WTC11 (cell line): Measurements from ENCODE around the gene RPL7L1.

Experiments
- NR2C2 ChIP-seq: sonication (generic); formaldehyde crosslinking; IDR thresholded peaks from 2 replicates; pipeline ENCODE4 v1.8.0; 2022; ENCODE audit warnings: mild to moderate bottlenecking, missing genetic modification reagents
- TF ChIP-seq, protein P1 (sequence below): fragments of 200-600 bp; IDR thresholded peaks from 2 replicates; pipeline ENCODE4 v1.8.0; 2022; ENCODE audit warnings: antibody characterized with exemption
- TF ChIP-seq, protein P2 (sequence below): sonication (generic); formaldehyde crosslinking; IDR thresholded peaks from 2 replicates; pipeline ENCODE4 v1.8.0; 2022; ENCODE audit warnings: mild to moderate bottlenecking, missing genetic modification reagents

DNA sequence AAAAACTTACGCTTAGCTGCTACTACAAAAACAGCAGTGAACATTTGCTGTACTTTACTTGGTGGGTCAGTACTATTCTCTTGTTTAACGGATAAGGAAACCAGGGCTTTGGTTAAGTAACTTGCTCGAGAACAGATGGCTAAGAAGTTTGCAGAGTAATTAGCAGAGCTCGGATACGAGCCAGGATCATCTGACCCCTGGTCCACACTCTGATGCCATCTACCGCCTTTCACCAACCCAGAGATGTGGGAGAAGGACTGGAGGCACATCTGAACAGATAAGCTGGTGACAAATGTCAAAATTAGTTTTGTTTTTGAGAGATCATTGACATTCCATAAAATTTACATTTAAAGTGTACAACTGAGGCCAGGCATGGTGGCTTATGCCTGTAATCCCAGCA, 18.9 kb upstream of the RPL7L1 start:
- TF ChIP-seq, protein P1, sequence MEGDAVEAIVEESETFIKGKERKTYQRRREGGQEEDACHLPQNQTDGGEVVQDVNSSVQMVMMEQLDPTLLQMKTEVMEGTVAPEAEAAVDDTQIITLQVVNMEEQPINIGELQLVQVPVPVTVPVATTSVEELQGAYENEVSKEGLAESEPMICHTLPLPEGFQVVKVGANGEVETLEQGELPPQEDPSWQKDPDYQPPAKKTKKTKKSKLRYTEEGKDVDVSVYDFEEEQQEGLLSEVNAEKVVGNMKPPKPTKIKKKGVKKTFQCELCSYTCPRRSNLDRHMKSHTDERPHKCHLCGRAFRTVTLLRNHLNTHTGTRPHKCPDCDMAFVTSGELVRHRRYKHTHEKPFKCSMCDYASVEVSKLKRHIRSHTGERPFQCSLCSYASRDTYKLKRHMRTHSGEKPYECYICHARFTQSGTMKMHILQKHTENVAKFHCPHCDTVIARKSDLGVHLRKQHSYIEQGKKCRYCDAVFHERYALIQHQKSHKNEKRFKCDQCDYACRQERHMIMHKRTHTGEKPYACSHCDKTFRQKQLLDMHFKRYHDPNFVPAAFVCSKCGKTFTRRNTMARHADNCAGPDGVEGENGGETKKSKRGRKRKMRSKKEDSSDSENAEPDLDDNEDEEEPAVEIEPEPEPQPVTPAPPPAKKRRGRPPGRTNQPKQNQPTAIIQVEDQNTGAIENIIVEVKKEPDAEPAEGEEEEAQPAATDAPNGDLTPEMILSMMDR: no peak
- TF ChIP-seq NR2C2 (CRISPR knock-in tag): no peak
- TF ChIP-seq, protein P2, sequence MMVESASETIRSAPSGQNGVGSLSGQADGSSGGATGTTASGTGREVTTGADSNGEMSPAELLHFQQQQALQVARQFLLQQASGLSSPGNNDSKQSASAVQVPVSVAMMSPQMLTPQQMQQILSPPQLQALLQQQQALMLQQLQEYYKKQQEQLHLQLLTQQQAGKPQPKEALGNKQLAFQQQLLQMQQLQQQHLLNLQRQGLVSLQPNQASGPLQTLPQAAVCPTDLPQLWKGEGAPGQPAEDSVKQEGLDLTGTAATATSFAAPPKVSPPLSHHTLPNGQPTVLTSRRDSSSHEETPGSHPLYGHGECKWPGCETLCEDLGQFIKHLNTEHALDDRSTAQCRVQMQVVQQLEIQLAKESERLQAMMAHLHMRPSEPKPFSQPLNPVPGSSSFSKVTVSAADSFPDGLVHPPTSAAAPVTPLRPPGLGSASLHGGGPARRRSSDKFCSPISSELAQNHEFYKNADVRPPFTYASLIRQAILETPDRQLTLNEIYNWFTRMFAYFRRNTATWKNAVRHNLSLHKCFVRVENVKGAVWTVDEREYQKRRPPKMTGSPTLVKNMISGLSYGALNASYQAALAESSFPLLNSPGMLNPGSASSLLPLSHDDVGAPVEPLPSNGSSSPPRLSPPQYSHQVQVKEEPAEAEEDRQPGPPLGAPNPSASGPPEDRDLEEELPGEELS (CRISPR knock-in tag): no peak
